GM19043 (cell line): Measurements from ENCODE around the gene CFAP206.
"Not testable (repeated sequence)": the region's sequence is repeated elsewhere in the genome, so short reads cannot be mapped to it uniquely, and the experiment has no call there.

Experiments
- ATAC-seq: cut with Tn5 transposase; IDR thresholded peaks from one replicate; pipeline ENCODE4 v1.9.1; 2021; ENCODE audit warnings: low read depth; ENCODE audit not compliant: unreplicated experiment

Gene CFAP206

DNA sequence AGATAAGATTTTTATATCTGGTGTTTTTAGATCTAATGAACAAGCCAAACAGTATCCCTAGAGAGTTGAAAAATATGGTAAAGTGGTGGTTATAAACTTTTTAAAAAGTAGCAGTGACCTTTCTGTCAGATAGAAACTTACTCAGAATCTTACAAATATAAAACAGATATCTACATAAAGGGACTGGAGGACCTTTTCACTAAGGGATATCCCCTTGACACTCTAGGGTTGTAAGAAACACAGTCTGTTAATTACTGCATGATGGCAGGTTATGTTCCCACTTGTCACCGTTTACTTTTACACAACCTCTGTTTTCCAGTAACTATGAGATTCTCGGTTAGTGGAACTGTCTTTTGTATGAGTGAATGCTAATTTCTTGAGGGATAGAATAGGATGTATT, 11.5 kb downstream of the CFAP206 start:
- ATAC-seq, result no peak

GRCh38 chr6:87420360-87420759, 12.6 kb downstream of the CFAP206 start:
- no peak for ATAC-seq

DNA sequence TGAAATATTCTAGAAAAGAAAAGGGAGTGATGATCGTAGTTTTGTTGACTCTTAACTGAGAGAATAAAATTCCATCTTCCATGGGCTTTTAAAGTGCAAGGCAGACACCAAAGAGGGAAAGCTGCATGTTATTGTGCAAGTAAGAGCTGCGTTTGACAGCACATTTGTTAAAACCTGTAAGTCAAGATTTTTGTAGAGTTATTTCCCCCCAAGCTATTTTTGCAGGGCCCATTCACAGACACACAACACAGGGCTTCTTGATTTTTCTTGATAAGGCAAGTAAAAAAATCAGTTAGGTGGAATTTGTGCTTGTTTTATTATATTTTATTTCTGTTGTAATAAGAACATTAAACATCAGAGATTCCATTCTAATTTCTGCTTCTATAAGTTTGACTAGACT, 13.8 kb downstream of the CFAP206 start:
- no peak for ATAC-seq

DNA sequence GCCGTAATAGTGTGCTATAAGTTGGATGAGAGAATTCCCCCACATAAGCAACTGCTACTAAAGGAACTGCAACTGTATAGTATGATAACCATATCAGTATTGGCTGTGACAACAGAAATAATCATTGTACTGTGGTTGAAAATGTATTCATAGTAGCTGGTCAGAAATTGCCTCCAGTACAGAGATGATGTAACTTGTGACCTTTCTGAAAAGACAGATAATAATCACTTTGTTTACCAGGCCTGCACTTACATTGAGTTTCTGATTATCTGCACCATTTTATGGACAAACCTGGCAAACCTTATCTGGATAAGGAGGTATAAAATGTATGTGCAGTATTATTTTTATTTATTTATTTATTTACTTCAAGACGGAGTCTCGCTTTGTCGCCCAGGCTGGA, 19.0 kb downstream of the CFAP206 start:
- ATAC-seq, result no peak

GRCh38 chr6:87430499-87430898, 22.7 kb downstream of the CFAP206 start:
- no peak for ATAC-seq

GRCh38 chr6:87431263-87431662, 23.5 kb downstream of the CFAP206 start:
- ATAC-seq, result no peak

- ATAC-seq, result no peak
Observed at GRCh38 chr6:87436435-87436834, 28.7 kb downstream of the CFAP206 start.

- ATAC-seq, result no peak
Observed at GRCh38 chr6:87441711-87442110, 33.9 kb downstream of the CFAP206 start.

GRCh38 chr6:87444362-87444761, 36.6 kb downstream of the CFAP206 start:
- ATAC-seq, result no peak

DNA sequence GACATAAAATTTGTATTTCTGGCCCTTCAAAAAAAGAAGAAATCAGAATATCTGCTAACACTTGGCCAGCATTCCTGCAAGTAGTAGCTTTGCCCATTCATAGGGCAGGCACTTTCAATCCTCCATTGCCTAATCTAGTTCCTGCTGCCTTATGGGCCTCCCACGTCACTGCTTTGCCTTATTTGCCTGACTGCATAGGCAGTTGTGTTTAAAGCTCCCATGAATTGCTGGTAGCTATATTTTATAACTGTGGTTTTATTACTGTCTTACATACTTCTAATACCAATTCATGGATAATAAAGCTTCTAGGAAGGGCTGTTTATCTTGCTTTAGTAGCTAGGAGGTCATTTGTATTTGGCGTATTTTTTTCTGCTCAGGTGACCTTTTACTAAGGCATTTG, 57.3 kb downstream of the CFAP206 start:
- no peak for ATAC-seq

DNA sequence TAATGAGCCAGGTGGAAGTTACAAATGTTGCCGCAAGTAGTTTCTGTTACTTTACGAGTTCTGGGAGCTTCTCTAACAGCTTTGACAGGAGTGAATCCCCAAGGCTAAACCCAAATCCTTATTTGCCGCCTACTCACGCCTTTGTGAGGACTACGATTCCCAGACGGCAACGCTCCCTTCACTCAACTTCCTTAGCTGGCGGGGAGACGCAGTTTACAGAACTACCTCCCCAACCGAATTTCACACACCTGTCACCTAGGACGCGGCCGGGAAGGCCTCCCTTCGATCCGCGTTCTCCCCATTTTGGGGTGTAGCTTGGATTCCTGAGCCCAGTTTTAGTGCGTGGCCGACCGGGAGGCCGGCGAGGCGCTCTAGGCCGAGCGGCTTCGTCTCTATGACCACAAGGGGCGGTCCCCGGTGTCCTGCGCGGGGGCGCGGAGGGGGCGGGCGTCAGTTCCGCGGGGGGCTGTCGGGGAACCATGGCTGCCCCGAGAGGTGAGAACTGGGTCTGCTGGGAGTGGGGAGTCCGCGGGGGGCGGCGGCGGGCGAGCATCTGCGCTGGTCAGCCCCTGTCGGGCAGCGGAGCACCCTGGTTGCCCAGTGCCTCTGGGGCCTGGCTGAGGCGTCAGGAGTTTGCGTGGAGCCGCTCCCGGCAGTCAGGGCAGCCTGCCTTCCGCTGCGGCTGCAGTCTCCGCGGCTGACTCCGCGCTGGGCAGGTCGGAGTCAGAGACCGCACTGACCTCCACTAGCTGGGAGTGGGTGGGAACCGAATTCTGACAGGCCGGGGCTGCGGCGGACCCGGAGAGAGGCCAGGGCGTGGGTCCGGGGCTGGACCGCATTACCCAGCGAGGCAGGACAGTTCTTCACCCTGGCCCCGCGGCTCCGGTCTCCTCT, 65.0 kb downstream of the CFAP206 start, which contains the start of gene SLC35A1:
Gene SLC35A1 (plus strand): TSS at position 450 of the 894 bp plus-strand sequence. CDS start 30 bp downstream, at position 480.
- peak; percentile 93 for ATAC-seq

- ATAC-seq, result peak; percentile 53
Observed at GRCh38 chr6:87473419-87473903, 65.7 kb downstream of the CFAP206 start.

DNA sequence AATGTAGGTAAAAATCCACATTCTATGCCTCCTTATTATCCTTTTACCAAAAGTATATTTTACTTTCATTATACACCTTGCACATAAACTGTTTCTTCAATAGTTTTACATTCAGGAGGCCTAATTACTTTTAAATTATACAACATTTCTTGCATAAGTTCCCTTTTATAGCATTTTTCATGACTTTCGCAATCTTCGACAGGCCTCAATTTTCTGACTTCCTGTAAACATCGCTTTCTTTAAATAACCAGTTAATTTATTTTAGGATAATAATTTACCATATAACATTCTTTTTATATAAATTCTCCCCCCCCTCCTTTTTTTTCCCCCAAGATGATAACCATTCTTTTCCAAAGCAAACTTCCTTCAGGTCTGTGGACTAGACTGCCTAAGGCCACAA, 74.2 kb downstream of the CFAP206 start:
- ATAC-seq, result no peak

DNA sequence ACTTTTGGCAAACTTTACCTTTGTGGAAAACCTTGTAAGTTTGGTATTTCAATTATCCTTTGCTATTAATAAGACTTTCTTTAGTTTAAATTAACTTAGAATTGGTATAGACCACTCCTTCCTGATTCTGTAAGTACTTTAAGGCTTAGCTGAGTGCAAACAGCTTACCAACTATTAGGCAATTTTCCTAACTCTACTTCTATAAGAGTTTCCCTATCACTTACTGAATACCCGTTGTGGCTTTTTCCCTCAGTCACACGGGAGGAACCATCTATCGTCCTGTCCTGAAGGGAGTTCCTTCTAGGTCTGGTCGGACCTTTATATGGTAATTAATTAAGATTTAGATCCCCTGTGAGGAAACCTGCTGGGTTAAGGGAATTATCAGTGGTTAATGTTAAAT, 74.6 kb downstream of the CFAP206 start:
- ATAC-seq, result no peak

GRCh38 chr6:87483929-87484328, 76.2 kb downstream of the CFAP206 start:
- ATAC-seq, result no peak

- no peak for ATAC-seq
Observed at GRCh38 chr6:87484491-87484890, 76.7 kb downstream of the CFAP206 start.

DNA sequence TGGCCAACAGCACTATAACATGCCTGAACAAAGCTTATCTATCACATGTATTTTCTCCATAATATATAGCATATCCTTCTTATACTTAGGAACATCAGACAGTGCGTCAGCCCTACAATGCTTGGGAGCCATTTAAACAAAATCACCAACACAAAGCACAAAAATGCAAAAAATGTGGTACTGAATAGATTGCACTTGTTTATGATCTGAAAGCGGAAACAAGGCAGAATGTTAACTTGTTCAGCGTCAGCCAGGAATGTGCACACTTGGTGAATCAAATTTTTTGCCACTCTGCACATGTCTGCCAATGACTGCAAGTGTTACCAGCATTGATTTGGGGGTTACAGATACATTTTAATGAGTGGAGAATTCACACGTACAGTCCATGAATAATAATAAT, 79.8 kb downstream of the CFAP206 start:
- no peak for ATAC-seq

- not testable (repeated sequence) for ATAC-seq
Observed at GRCh38 chr6:87489326-87489725, 81.6 kb downstream of the CFAP206 start.

GRCh38 chr6:87494761-87495422, 87.1 kb downstream of the CFAP206 start:
- ATAC-seq, result peak; percentile 95

- ATAC-seq, result no peak
Observed at GRCh38 chr6:87498048-87498447, 90.3 kb downstream of the CFAP206 start.

GRCh38 chr6:87501809-87502572, 94.2 kb downstream of the CFAP206 start:
- no peak for ATAC-seq
